GM12878 (cell line): ENCODE data around the gene BBC3. TPM values are rescaled to one million over a fixed set of nuclear protein-coding genes. Genes with fewer than 3 reads are reported as not detected.
A peak's percentile ranks its signal among the peaks of the same experiment; 100 is the strongest.

Experiments
- BRCA1 ChIP-seq: IDR thresholded peaks from 2 replicates; pipeline ENCODE4 v1.6.1; 2011; ENCODE audit warnings: low read depth, low read length, improper control_type of control experiment
- CBX3 ChIP-seq: fragments of 200-600 bp; sonication (generic); IDR thresholded peaks from 2 replicates; pipeline ENCODE4 v1.6.1; 2016; ENCODE audit warnings: low read depth, borderline replicate concordance
- CEBPB ChIP-seq, 2 experiments: fragments of 150-350 bp in 1 of 2; IDR thresholded peaks; 2 replicates each; pipeline ENCODE4 v1.6.1; 2012 to 2014; ENCODE audit warnings: low read depth in 2 of 2, low read length in 2 of 2, borderline replicate concordance in 1 of 2, inconsistent platforms in 1 of 2
- CEBPZ ChIP-seq: fragments of 150-350 bp; IDR thresholded peaks from 2 replicates; pipeline ENCODE4 v1.6.1; 2016; ENCODE audit warnings: low read depth, low read length
- CHD1 ChIP-seq: IDR thresholded peaks from 2 replicates; pipeline ENCODE4 v1.6.1; 2012; ENCODE audit warnings: low read depth, low read length, improper control_type of control experiment
- CREM ChIP-seq: IDR thresholded peaks from 2 replicates; pipeline ENCODE4 v1.6.1; 2014; ENCODE audit warnings: antibody characterized with exemption, low read depth
- EZH2 ChIP-seq: IDR thresholded peaks from 2 replicates; pipeline ENCODE4 v1.6.1; 2012; ENCODE audit warnings: low read depth, mild to moderate bottlenecking, control low read depth, inconsistent platforms, low read length, borderline replicate concordance; ENCODE audit not compliant: control insufficient read depth
- FOXM1 ChIP-seq: IDR thresholded peaks from 2 replicates; pipeline ENCODE4 v1.6.1; 2012; ENCODE audit warnings: low read depth, mild to moderate bottlenecking, inconsistent platforms, low read length, moderate library complexity
- NR2F1 ChIP-seq: fragments of 450-650 bp; conservative IDR thresholded peaks from 2 replicates; pipeline ENCODE4 v1.6.1; 2017; ENCODE audit warnings: mild to moderate bottlenecking
- PAX8 ChIP-seq: fragments of 450-650 bp; IDR thresholded peaks from 2 replicates; pipeline ENCODE4 v1.6.1; 2017; ENCODE audit warnings: mild to moderate bottlenecking, moderate library complexity
- SKIL ChIP-seq: fragments of 450-650 bp; IDR thresholded peaks from 2 replicates; pipeline ENCODE4 v1.6.1; 2017; ENCODE audit warnings: mild to moderate bottlenecking, low read depth, inconsistent platforms; ENCODE audit not compliant: poor library complexity, severe bottlenecking
- SMC3 ChIP-seq: IDR thresholded peaks from 2 replicates; pipeline ENCODE4 v1.6.1; 2011; ENCODE audit warnings: low read length, improper control_type of control experiment, borderline replicate concordance
- SPI1 ChIP-seq: IDR thresholded peaks from 2 replicates; pipeline ENCODE4 v1.6.1; 2011; ENCODE audit warnings: low read depth, mild to moderate bottlenecking, low read length, moderate library complexity, borderline replicate concordance; ENCODE audit not compliant: insufficient read depth
- STAT3 ChIP-seq: IDR thresholded peaks from 2 replicates; pipeline ENCODE4 v1.6.1; 2011; ENCODE audit warnings: low read depth, low read length, improper control_type of control experiment
- SUZ12 ChIP-seq: fragments of 200-600 bp; sonication (generic); IDR thresholded peaks from one replicate; pipeline ENCODE4 v1.6.1; 2018; ENCODE audit warnings: antibody characterized with exemption, mild to moderate bottlenecking; ENCODE audit not compliant: unreplicated experiment
- YY1 ChIP-seq: IDR thresholded peaks from 2 replicates; pipeline ENCODE4 v1.6.1; 2011; ENCODE audit warnings: low read depth, mild to moderate bottlenecking, low read length
- ZNF217 ChIP-seq: fragments of 450-650 bp; IDR thresholded peaks from 2 replicates; pipeline ENCODE4 v1.6.1; 2017; ENCODE audit warnings: antibody characterized with exemption, mild to moderate bottlenecking
- ZNF24 ChIP-seq: fragments of 450-650 bp; IDR thresholded peaks from 2 replicates; pipeline ENCODE4 v1.6.1; 2017; ENCODE audit warnings: antibody characterized with exemption, mild to moderate bottlenecking
- ZNF274 ChIP-seq: IDR thresholded peaks from one replicate; pipeline ENCODE4 v1.8.0; 2011; ENCODE audit not compliant: insufficient read length, insufficient read depth
- ZNF384 ChIP-seq: IDR thresholded peaks from 2 replicates; pipeline ENCODE4 v1.6.1; 2012; ENCODE audit warnings: low read depth, mild to moderate bottlenecking, low read length, improper control_type of control experiment, borderline replicate concordance
- ZNF592 ChIP-seq: fragments of 450-650 bp; IDR thresholded peaks from 2 replicates; pipeline ENCODE4 v1.6.1; 2017; ENCODE audit warnings: mild to moderate bottlenecking, moderate library complexity
- polyA plus RNA-seq, 11 experiments: library from polyadenylated mRNA; depleted of rRNA in 4 of 11; unstranded in 6 of 11; stranded (reverse) in 5 of 11; fragments of >200 nt; fragmentation: Nextera tagmentation in 4 of 11; fragmentation: Illumina TruSeq in 1 of 11; extraction: Ambion mirVana in 4 of 11; extraction: Trizol in 1 of 11; gene quantifications; 1 replicate in 1 of 11; 2 replicates in 10 of 11; pipeline versions ENCODE4 v1.2.1 to v1.2.3, GENCODE V29; 2011 to 2016; ENCODE audit warnings: inconsistent platforms in 2 of 11, missing spikeins in 2 of 11, low read depth in 1 of 11
- total RNA-seq, 4 experiments: library from RNA; depleted of rRNA in 3 of 4; stranded (reverse); fragments of >200 nt in 3 of 4; fragmentation: Illumina TruSeq in 1 of 4; extraction: Trizol in 1 of 4; gene quantifications; 2 replicates each; pipeline versions ENCODE4 v1.2.1 to v1.2.3, GENCODE V29; 2013 to 2021

BBC3 gene
- total and polyA plus RNA-seq, 10 of the 15 experiments (the other 5 are each of a cell fraction or from before 2014, with no cell fraction given) = 0.10 to 17.9 (median 7.5) TPM

GRCh38 chr19:47274891-47275761 is 44.1 kb upstream of the BBC3 start (continued):
- TF ChIP-seq SUZ12 (no peak), CEBPZ (no peak), EZH2 (no peak), ZNF592 (no peak), SKIL (no peak), YY1 (0 out of 2 replicates have a peak, but pooled peaks have one; percentile 10), BRCA1 (no peak), SMC3 (no peak), CEBPB (IDR thresholded peaks at IDR 0.05; ENCODE audit: borderline replicate concordance in 1 of 2, low read depth in 2 of 2, low read length in 2 of 2) (no peak), CBX3 (no peak), ZNF24 (no peak), CREM (no peak), CHD1 (no peak), SPI1 (peak; percentile 40; the same call in 1 of the 2 replicates), STAT3 (no peak), FOXM1 (no peak), PAX8 (no peak), ZNF384 (no peak), ZNF217 (peak; percentile 36; the same call in 1 of the 2 replicates), NR2F1 (peak; percentile 63; the same call in 1 of the 2 replicates), ZNF274 (no peak)
